ENCODE results near the gene C4orf36.
"Not testable (repeated sequence)": the region's sequence is repeated elsewhere in the genome, so short reads cannot be mapped to it uniquely, and the experiment has no call there.

The C4orf36 gene

GRCh38 chr4:86917212-86918039, 25.2 kb upstream of the C4orf36 start:
- no peak for DNase-seq (ENCODE audit: low read depth in 4 of 4, low spot score in 1 of 4)

GRCh38 chr4:86916392-86916791, 24.2 kb upstream of the C4orf36 start:
- no peak for DNase-seq (ENCODE audit: low read depth in 4 of 4, low spot score in 1 of 4)

GRCh38 chr4:86910820-86911684, 18.8 kb upstream of the C4orf36 start:
- no peak for DNase-seq (ENCODE audit: low read depth in 4 of 4, low spot score in 1 of 4)

- DNase-seq (ENCODE audit: low read depth in 4 of 4, low spot score in 1 of 4), result no peak
These were observed 18.1 kb upstream of the C4orf36 start for GRCh38 chr4:86910369-86910768.

GRCh38 chr4:86909546-86910295, 17.5 kb upstream of the C4orf36 start:
- no peak for DNase-seq (ENCODE audit: low read depth in 4 of 4, low spot score in 1 of 4)

- no peak for DNase-seq (ENCODE audit: low read depth in 4 of 4, low spot score in 1 of 4)
These were observed 16.0 kb upstream of the C4orf36 start for GRCh38 chr4:86908251-86908657.

- DNase-seq (ENCODE audit: low read depth in 4 of 4, low spot score in 1 of 4), result no peak
These were observed 9.6 kb upstream of the C4orf36 start for GRCh38 chr4:86901864-86902263.

GRCh38 chr4:86898562-86898961, 6.3 kb upstream of the C4orf36 start:
- DNase-seq (ENCODE audit: low read depth in 4 of 4, low spot score in 1 of 4), result no peak

- no peak for DNase-seq (ENCODE audit: low read depth in 4 of 4, low spot score in 1 of 4)
These were observed 4.4 kb upstream of the C4orf36 start for GRCh38 chr4:86896596-86896995.

GRCh38 chr4:86895692-86896488, 3.7 kb upstream of the C4orf36 start:
- DNase-seq (ENCODE audit: low read depth in 4 of 4, low spot score in 1 of 4), result no peak

GRCh38 chr4:86894455-86894854, 2.2 kb upstream of the C4orf36 start:
- DNase-seq (ENCODE audit: low read depth in 4 of 4, low spot score in 1 of 4), result no peak

GRCh38 chr4:86893136-86893535, 914 bp upstream of the C4orf36 start:
- no peak for DNase-seq (ENCODE audit: low read depth in 4 of 4, low spot score in 1 of 4)

- no peak for DNase-seq (ENCODE audit: low read depth in 4 of 4, low spot score in 1 of 4)
These were observed 376 bp upstream of the C4orf36 start for GRCh38 chr4:86892636-86892960.

- DNase-seq (ENCODE audit: low read depth in 4 of 4, low spot score in 1 of 4), result no peak
These were observed 1.4 kb downstream of the C4orf36 start for GRCh38 chr4:86890790-86891189.

GRCh38 chr4:86879641-86880040, 12.6 kb downstream of the C4orf36 start:
- DNase-seq (ENCODE audit: low read depth in 4 of 4, low spot score in 1 of 4), result no peak

- DNase-seq (ENCODE audit: low read depth in 4 of 4, low spot score in 1 of 4), result no peak
These were observed 13.6 kb downstream of the C4orf36 start for GRCh38 chr4:86878640-86879039.

GRCh38 chr4:86876894-86877685, 15.1 kb downstream of the C4orf36 start:
- no peak for DNase-seq (ENCODE audit: low read depth in 4 of 4, low spot score in 1 of 4)

- DNase-seq (ENCODE audit: low read depth in 4 of 4, low spot score in 1 of 4), result not testable (repeated sequence)
These were observed 16.8 kb downstream of the C4orf36 start for GRCh38 chr4:86875436-86875835.

GRCh38 chr4:86872135-86872534, 20.1 kb downstream of the C4orf36 start:
- DNase-seq (ENCODE audit: low read depth in 4 of 4, low spot score in 1 of 4), result no peak

- DNase-seq (ENCODE audit: low read depth in 4 of 4, low spot score in 1 of 4), result no peak
These were observed 21.7 kb downstream of the C4orf36 start for GRCh38 chr4:86870442-86871069.

Data from stimulated activated CD4-positive, alpha-beta T cell treated with anti-CD3 and anti-CD28 coated beads, Interleukin-1b, Interleukin-23, amount 100 ng/mL, for 24 hours (primary cell).